Fibroblast of lung (primary cell): Measurements from ENCODE around the gene MOSMO.

Experiments used
- CTCF ChIP-seq, 2 donors: IDR thresholded peaks in 1 of 2; conservative IDR thresholded peaks in 1 of 2; 1 replicate in 1 of 2; 2 replicates in 1 of 2; pipeline ENCODE4 v1.5.1; 2011 to 2012; ENCODE audit warnings: low read length in 2 of 2, control low read depth in 1 of 2, inconsistent platforms in 1 of 2, low read depth in 1 of 2, mild to moderate bottlenecking in 1 of 2
- EZH2 ChIP-seq: IDR thresholded peaks from 2 replicates; pipeline ENCODE4 v1.5.1; 2012; ENCODE audit warnings: low read length, control low read depth, mild to moderate bottlenecking; ENCODE audit errors: missing control alignments

GRCh38 chr16:22022151-22022550 lies 14.2 kb downstream of the MOSMO start:
- TF ChIP-seq EZH2 (no peak), CTCF (conservative IDR thresholded peaks at IDR 0.05 in 1 of 2, IDR thresholded peaks at IDR 0.05 in 1 of 2; ENCODE audit: low read depth in 1 of 2, low read length in 2 of 2) (no peak)
